Keratinocyte (primary cell): ENCODE results near the gene ZNF398. TPM values are rescaled to one million over a fixed set of nuclear protein-coding genes. Genes with fewer than 3 reads are reported as not detected.

ENCODE experiments used
- DNase-seq: peaks from one replicate; pipeline ENCODE4 v3.0.0-alpha.2; 2011; ENCODE audit warnings: low read depth, missing footprints, low spot score
- FAIRE-seq: peaks from 2 replicates; lab custom pipeline; 2011; peaks lifted over from hg19 to GRCh38; lab: Jason Lieb, UNC
- H2AFZ ChIP-seq: 2 replicates; pipeline ENCODE4 v1.6.0; 2012; ENCODE audit warnings: low read length, control low read depth, inconsistent platforms; ENCODE audit not compliant: control insufficient read depth
- H3K27ac ChIP-seq: 2 replicates; pipeline ENCODE4 v1.5.1; 2011; ENCODE audit warnings: low read length; ENCODE audit not compliant: control insufficient read depth, insufficient read depth
- H3K27me3 ChIP-seq: 3 replicates; pipeline ENCODE4 v1.6.0; 2011; ENCODE audit warnings: low read length; ENCODE audit not compliant: control insufficient read depth, insufficient read depth; ENCODE audit errors: extremely low read depth
- H3K36me3 ChIP-seq, 2 experiments: 2 replicates in 1 of 2; 3 replicates in 1 of 2; pipeline ENCODE4 v1.5.1; 2011; ENCODE audit warnings: low read length in 2 of 2, mild to moderate bottlenecking in 1 of 2; ENCODE audit not compliant: control insufficient read depth in 2 of 2, insufficient read depth in 2 of 2; ENCODE audit errors: extremely low read depth in 1 of 2
- H3K4me1 ChIP-seq: 3 replicates; pipeline ENCODE4 v1.5.1; 2011; ENCODE audit warnings: low read length; ENCODE audit not compliant: control insufficient read depth, insufficient read depth; ENCODE audit errors: extremely low read depth
- H3K4me2 ChIP-seq: 3 replicates; pipeline ENCODE4 v1.6.0; 2011; ENCODE audit warnings: low read depth, low read length; ENCODE audit not compliant: control insufficient read depth, insufficient read depth; ENCODE audit errors: extremely low read depth
- H3K4me3 ChIP-seq, 3 experiments: fragments of 200-600 bp in 1 of 3; sonication (generic) in 1 of 3; 2 replicates in 2 of 3; 3 replicates in 1 of 3; pipeline ENCODE4 v1.5.1; 2011 to 2016; ENCODE audit warnings: low read length in 3 of 3, mild to moderate bottlenecking in 3 of 3, control low read depth in 2 of 3, inconsistent platforms in 1 of 3, low read depth in 1 of 3, mixed read lengths in 1 of 3, mixed run types in 1 of 3, moderate library complexity in 1 of 3; ENCODE audit not compliant: control insufficient read depth in 2 of 3, insufficient read depth in 2 of 3; ENCODE audit errors: extremely low read depth in 1 of 3
- H3K79me2 ChIP-seq: 2 replicates; pipeline ENCODE4 v1.6.0; 2012; ENCODE audit warnings: low read length; ENCODE audit not compliant: control insufficient read depth, insufficient read depth
- H3K9ac ChIP-seq: 3 replicates; pipeline ENCODE4 v1.6.0; 2011; ENCODE audit warnings: low read length; ENCODE audit not compliant: control insufficient read depth, insufficient read depth; ENCODE audit errors: extremely low read depth
- H3K9me1 ChIP-seq: 3 replicates; pipeline ENCODE4 v1.6.0; 2011; ENCODE audit warnings: low read length; ENCODE audit not compliant: control insufficient read depth, insufficient read depth; ENCODE audit errors: extremely low read depth
- H3K9me3 ChIP-seq: 2 replicates; pipeline ENCODE4 v1.5.1; 2012; ENCODE audit warnings: low read depth, low read length; ENCODE audit not compliant: control insufficient read depth
- H4K20me1 ChIP-seq: 3 replicates; pipeline ENCODE4 v1.6.0; 2011; ENCODE audit warnings: low read length; ENCODE audit not compliant: control insufficient read depth, insufficient read depth; ENCODE audit errors: extremely low read depth
- EZH2 ChIP-seq: IDR thresholded peaks from one replicate; pipeline ENCODE4 v1.6.1; 2012; ENCODE audit warnings: inconsistent platforms, mild to moderate bottlenecking, low read length, moderate library complexity
- dilution Hi-C: fragments of 300-500 bp; cut with MboI; formaldehyde crosslinking; loops from one replicate; pipeline ENCODE4 v1.7.0; 2020; ENCODE audit warnings: low sequenced_read_pairs; ENCODE audit not compliant: extremely low pct_ligation_motif_present
- polyA plus RNA-seq, 5 experiments: library from polyadenylated mRNA; depleted of rRNA in 3 of 5; stranded (reverse) in 3 of 5; stranded (forward) in 1 of 5; unstranded in 1 of 5; fragments of >200 nt; gene quantifications; 1 replicate in 1 of 5; 2 replicates in 3 of 5; 3 replicates in 1 of 5; pipeline versions ENCODE4 v1.2.1 to v1.2.3, GENCODE V29; 2011 to 2012; ENCODE audit warnings: missing spikeins in 2 of 5, low read depth in 1 of 5, low replicate concordance in 1 of 5
- TF ChIP-seq, protein P1 (sequence below), 3 experiments: IDR thresholded peaks in 1 of 3; conservative IDR thresholded peaks in 1 of 3; optimal IDR thresholded peaks in 1 of 3; 2 replicates in 2 of 3; 3 replicates in 1 of 3; pipeline versions ENCODE3 to v1.5.1; 2011; ENCODE audit warnings: low read length in 3 of 3, mild to moderate bottlenecking in 3 of 3, moderate library complexity in 2 of 3, control low read depth in 1 of 3, inconsistent platforms in 1 of 3; ENCODE audit not compliant: insufficient read depth in 2 of 3; ENCODE audit errors: extremely low read depth in 1 of 3

The ZNF398 gene
- polyA plus RNA-seq, 1 donor (not counting 4 experiments of a cell fraction or from before 2014, with no cell fraction given): 7.4 TPM

DNA sequence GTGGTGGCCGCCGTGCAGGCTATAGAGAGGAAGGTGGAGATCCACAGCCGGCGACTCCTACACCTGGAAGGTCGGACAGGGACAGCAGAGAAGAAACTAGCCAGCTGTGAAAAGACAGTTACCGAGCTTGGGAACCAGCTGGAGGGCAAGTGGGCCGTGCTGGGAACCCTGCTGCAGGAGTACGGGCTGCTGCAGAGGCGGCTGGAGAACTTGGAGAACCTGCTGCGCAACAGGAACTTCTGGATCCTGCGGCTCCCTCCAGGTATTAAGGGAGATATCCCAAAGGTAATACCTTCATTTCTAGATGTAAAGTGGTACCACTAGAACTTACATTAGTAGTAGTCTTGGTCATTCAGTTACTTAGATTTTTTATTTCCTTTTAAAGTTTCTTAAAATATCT, 6.8 kb downstream of the ZNF398 start:
- dilution Hi-C loops: no loop called here
- H3K9ac ChIP-seq: no peak overlapping the region
- no peak for FAIRE-seq

DNA sequence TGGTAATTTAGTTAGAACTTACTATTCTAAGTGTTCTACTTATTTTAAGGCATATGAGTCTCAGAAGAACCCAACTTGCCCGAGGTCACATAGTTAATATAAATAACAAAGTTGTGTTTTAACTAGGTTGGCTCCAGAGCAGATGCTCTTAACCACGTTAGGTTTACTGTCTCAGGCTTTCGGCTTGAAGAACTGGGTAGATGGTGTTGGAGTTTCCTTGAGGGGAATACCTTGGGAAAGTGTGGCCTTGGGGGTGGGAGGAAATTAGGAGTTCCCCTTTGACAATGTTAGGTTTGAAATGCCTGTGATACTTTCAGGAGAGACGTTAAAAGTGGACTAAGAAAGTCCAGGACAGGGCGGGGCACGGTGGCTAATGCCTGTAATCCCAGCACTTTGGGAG, 9.6 kb downstream of the ZNF398 start:
- Histone ChIP-seq H2AFZ (no peak overlapping the region), H3K4me1 (peaks cover 16% of the 10 kb centered on the region), H3K9me1 (no peaks in the 10 kb centered on the region), H3K27me3 (no peaks in the 10 kb centered on the region), H4K20me1 (peaks cover 3% of the 10 kb centered on the region), H3K9me3 (no peaks in the 10 kb centered on the region), H3K79me2 (peaks cover 67% of the 10 kb centered on the region), H3K27ac (no peak overlapping the region), H3K9ac (no peak overlapping the region), H3K4me3 (no peak overlapping the region), H3K4me2 (no peak overlapping the region), H3K36me3 (peaks cover 8 to 9% of the 10 kb centered on the region in 2 experiments)
- no peak for FAIRE-seq
- dilution Hi-C loops: no loop called here
- DNase-seq: no peak
- no peak for TF ChIP-seq EZH2
- TF ChIP-seq, protein P1, sequence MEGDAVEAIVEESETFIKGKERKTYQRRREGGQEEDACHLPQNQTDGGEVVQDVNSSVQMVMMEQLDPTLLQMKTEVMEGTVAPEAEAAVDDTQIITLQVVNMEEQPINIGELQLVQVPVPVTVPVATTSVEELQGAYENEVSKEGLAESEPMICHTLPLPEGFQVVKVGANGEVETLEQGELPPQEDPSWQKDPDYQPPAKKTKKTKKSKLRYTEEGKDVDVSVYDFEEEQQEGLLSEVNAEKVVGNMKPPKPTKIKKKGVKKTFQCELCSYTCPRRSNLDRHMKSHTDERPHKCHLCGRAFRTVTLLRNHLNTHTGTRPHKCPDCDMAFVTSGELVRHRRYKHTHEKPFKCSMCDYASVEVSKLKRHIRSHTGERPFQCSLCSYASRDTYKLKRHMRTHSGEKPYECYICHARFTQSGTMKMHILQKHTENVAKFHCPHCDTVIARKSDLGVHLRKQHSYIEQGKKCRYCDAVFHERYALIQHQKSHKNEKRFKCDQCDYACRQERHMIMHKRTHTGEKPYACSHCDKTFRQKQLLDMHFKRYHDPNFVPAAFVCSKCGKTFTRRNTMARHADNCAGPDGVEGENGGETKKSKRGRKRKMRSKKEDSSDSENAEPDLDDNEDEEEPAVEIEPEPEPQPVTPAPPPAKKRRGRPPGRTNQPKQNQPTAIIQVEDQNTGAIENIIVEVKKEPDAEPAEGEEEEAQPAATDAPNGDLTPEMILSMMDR (optimal IDR thresholded peaks at IDR 0.05 in 1 of 3, IDR thresholded peaks at IDR 0.05 in 1 of 3, conservative IDR thresholded peaks at IDR 0.05 in 1 of 3; ENCODE audit: extremely low read depth in 1 of 3, insufficient read depth in 2 of 3, low read length in 3 of 3): no peak

More for the DNA sequence above, 6.8 kb downstream of the ZNF398 start:
- no peaks in the 10 kb centered on the region for H3K9me3 ChIP-seq
- H3K79me2 ChIP-seq: peaks cover 77% of the 10 kb centered on the region
- TF ChIP-seq EZH2: no peak
- TF ChIP-seq, protein P1 (optimal IDR thresholded peaks at IDR 0.05 in 1 of 3, IDR thresholded peaks at IDR 0.05 in 1 of 3, conservative IDR thresholded peaks at IDR 0.05 in 1 of 3; ENCODE audit: extremely low read depth in 1 of 3, insufficient read depth in 2 of 3, low read length in 3 of 3): no peak
- no peaks in the 10 kb centered on the region for H3K9me1 ChIP-seq
- H3K4me2 ChIP-seq: no peak overlapping the region
- H4K20me1 ChIP-seq: no peaks in the 10 kb centered on the region
- DNase-seq: no peak
- no peak overlapping the region for H3K27ac ChIP-seq
- no peak overlapping the region for H3K4me3 ChIP-seq
- no peak overlapping the region for H2AFZ ChIP-seq
- H3K27me3 ChIP-seq: no peaks in the 10 kb centered on the region
- H3K4me1 ChIP-seq: peaks cover 2% of the 10 kb centered on the region
- peaks cover 3 to 9% of the 10 kb centered on the region in 2 experiments for H3K36me3 ChIP-seq
